Gastroesophageal sphincter (tissue), 3 donors: ENCODE results near the gene ABL1.

Experiments
- CTCF ChIP-seq, 4 experiments: fragments of 200-600 bp in 2 of 4; fragments of 450-650 bp in 2 of 4; sonication (generic) in 1 of 4; IDR thresholded peaks; one replicate each; pipeline ENCODE4 v1.5.1; 2017 to 2019; ENCODE audit warnings: antibody characterized with exemption in 4 of 4, mild to moderate bottlenecking in 2 of 4, moderate library complexity in 2 of 4
- POLR2AphosphoS5 ChIP-seq: sonication (generic); formaldehyde crosslinking; IDR thresholded peaks from one replicate; pipeline ENCODE4 v1.6.1; 2017; ENCODE audit warnings: antibody characterized with exemption

DNA sequence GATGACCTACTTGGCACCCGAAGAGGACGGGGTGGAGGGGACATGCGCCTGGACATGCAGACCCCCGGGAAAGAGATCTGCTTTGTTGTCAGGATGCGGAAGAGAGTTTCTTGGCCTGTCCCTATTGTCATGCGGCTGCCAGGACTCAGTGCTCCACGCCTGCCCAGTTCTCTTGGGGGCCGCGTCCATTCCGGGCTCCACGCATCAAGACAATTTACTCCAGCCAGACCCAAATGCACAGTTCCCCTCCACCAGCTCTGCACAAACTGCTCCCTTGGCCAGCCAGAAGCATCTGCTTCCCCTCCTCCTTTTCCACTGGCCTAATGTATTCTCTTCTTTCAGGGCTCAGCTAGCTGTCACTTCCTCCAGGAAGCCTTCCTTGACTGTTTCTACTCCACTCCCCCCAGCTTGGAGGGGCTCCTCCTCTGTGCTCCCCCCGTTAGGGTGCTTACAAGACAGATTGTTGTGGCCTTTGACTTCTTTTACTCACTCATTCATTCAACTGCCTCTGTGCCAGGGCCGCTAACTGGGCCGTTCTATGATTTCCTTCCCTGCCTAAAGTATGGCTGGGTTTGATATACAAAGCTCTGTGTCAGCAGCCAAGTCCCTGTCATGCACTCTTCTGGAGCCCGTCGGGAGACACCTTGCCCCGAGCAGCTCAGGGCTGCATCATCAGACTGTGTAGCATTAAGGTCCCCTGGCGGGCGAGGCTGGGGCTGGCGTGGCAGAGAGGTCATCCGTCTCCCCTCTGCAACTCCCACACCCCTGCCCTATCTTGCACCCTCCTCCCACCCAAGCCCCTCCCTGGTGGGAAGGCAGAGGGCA lies 97.4 kb downstream of the ABL1 start:
- peak in 3 of 4 experiments; percentile 63 to 71 (median 71) for TF ChIP-seq CTCF (IDR thresholded peaks at IDR 0.05)
- TF ChIP-seq POLR2AphosphoS5: peak; percentile 52
